Activated T-helper 1 cell treated with anti-CD3 and anti-CD28 coated beads, Interleukin-2, amount 50 U/mL, for 16 hours (primary cell): Measurements from ENCODE around the gene CCDC74B.
A peak's percentile ranks its signal among the peaks of the same experiment; 100 is the strongest.
"Not testable (repeated sequence)": the region's sequence is repeated elsewhere in the genome, so short reads cannot be mapped to it uniquely, and the experiment has no call there.

Experiments used
- DNase-seq, 2 donors: peaks; one replicate each; pipeline ENCODE4 v3.0.0-alpha.2; 2020; ENCODE audit warnings: low read depth in 1 of 2, low spot score in 1 of 2

Gene CCDC74B

GRCh38 chr2:130145006-130145414 is at the start of gene CCDC74B:
TSS of gene CCDC74B (minus strand) at chr2:130145112. CDS start at chr2:130144996, 116 bp downstream.
- DNase-seq, result peak; percentile 14 to 20

- not testable (repeated sequence) for DNase-seq
Measured at GRCh38 chr2:130193824-130194223, 48.9 kb upstream of the CCDC74B start.

DNA sequence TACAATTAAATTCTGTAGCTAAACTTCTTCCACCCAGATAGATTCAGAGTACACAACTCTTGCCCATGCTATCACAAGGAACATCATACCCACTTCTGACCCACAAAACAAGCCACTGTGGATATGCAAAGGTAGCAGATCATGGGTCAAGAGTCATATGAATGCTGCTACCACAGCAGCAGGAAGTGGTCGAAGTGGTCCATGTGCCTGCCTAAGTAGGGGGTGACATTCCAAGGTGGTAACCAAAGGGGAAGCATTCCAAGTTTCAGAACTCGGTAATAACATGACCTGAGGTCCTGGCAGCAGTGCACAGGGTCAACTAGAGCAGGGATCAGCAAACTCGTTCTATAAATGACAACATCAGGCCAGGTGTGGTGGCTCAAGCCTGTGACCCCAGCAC is 47.5 kb upstream of the CCDC74B start:
- DNase-seq, result not testable (repeated sequence)

- DNase-seq, result not testable (repeated sequence)
Measured at GRCh38 chr2:130191319-130191718, 46.4 kb upstream of the CCDC74B start.

- no peak for DNase-seq
Measured at GRCh38 chr2:130190237-130190636, 45.3 kb upstream of the CCDC74B start.

DNA sequence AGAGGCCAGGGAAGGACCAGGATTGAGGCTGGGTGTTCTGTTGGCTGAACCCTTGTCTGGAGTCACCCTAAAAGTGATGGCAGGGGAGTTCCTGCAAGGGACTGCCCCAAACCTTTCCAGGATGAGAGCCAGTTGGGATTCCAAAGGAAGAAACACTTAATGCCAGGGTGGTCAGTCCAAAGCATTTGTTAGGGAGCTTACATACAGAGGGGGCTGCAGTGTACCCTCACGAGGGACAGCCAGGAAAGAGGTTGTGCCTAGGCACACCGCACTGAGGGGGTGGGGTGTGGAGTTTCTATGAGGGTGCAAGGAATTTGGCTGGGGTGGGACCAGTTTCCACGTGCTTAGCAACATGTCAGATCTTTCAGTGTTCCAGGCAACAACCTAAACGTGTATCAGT is 44.0 kb upstream of the CCDC74B start:
- DNase-seq, result not testable (repeated sequence)

DNA sequence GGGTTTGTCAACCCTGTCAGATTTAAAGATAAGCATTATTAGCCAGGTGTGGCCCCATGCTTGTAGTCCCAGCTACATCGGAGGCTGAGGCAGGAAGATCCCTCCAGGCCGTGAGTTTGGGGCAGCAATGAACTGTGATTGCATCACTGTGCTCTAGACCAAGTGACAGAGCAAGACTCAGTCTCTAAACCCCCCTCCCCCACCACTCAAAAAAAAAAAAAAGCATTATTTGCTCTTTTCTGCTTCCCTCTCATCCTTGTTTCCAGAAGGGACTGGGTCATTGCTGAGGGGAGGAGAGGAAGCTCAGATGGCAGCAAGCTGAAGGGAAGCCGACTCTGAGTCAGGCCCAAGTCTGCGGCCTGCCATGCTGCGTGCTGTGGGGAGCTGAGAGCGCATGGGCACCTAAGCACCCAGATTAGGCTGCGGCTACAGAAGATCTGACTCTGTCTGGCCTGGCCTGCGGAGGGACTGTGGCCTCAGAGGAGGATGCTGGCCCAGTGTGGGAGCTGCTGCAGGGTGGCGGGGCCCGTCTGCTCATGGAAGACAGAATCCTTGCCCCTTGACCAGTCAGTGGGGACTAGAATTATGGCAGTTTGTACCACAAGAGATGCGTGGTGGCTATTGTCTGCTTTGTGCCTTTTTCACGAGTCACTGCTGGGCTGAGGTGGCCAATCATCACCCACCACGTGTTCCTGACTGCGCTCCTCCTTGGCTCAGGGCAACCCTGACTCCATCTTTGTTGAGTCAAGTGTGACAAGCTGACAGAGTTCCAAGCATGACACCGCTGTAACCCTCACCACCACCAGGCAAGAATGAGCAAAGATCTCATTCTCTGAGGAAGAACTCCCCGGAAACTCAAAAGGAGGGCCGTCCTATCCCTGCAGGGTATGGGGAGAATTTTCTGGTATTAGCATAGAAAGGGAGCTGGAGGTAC is 43.2 kb upstream of the CCDC74B start:
- not testable (repeated sequence) for DNase-seq

DNA sequence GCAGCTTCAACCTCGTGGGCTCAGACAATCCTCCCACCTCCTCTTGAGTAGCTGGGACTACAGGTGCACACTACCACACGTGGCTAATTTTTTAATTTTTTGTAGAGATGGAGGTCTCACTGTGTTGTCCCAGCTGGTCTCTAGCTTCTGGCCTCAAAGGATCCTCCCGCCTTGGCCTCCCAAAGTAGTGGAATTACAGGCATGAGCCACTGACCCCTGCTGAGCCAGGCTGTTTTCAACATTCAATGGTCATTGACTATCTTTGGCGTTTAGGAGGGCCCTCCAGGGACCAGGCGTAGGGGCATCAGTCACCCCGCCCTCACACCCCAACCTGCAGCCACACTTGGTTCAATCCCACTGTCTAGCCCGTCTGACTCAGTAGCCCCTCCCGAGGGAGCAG is 42.4 kb upstream of the CCDC74B start:
- DNase-seq, result no peak

DNA sequence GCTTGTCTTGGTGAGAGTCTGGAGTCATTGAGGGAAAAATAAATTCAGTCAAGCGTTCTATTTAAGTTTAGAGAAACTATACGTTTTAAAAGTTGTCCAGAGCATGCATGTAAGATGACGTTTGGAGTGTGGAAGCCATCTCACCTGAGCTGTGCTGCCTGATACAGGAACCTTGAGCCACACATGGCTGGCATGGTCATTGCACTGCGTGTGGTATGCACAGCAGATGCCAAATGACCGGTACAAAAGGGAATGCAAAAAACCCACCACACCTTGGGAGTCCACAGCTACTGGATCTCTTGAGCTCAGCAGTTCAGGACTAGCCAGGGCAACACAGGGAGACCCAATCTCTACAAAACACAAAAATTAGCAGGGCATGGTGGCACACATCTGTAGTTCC is 41.5 kb upstream of the CCDC74B start:
- DNase-seq, result no peak

DNA sequence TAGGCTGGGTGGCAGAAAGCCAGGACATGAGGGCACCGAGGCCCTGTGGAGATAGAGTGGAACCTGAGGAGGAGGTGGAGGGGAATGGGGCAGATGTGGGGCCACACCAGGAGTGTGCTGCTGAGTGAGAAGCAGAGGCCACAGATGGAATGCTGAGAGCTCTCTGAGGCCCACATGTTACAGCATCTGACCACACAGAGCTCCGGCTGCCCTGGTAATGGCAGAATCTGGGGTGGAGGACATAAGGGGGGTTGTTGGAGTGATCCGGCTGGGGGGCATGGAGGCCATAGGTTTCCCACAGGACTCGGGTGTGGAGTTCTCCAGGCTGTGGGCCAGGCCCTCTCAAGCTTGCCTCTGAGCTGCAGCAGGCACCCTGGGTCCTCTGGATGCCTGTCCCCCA is 41.0 kb upstream of the CCDC74B start:
- DNase-seq, result no peak

GRCh38 chr2:130185436-130185835 is 40.5 kb upstream of the CCDC74B start:
- no peak for DNase-seq

GRCh38 chr2:130183512-130184373 is 38.8 kb upstream of the CCDC74B start:
- DNase-seq, result no peak

GRCh38 chr2:130182826-130183511 is 38.1 kb upstream of the CCDC74B start:
- not testable (repeated sequence) for DNase-seq

- DNase-seq, result peak; percentile 84 to 89
Measured at GRCh38 chr2:130181880-130182682, 37.2 kb upstream of the CCDC74B start, which contains the start of gene MZT2B. TSS of gene MZT2B (plus strand) at chr2:130182262. CDS start at chr2:130182283, 21 bp downstream.

- peak; percentile 97 to 98 for DNase-seq
Measured at GRCh38 chr2:130181325-130181879, 36.5 kb upstream of the CCDC74B start, which contains the start of gene SMPD4. TSS of gene SMPD4 (minus strand) at chr2:130181602. CDS start at chr2:130176592, 5,010 bp downstream.

DNA sequence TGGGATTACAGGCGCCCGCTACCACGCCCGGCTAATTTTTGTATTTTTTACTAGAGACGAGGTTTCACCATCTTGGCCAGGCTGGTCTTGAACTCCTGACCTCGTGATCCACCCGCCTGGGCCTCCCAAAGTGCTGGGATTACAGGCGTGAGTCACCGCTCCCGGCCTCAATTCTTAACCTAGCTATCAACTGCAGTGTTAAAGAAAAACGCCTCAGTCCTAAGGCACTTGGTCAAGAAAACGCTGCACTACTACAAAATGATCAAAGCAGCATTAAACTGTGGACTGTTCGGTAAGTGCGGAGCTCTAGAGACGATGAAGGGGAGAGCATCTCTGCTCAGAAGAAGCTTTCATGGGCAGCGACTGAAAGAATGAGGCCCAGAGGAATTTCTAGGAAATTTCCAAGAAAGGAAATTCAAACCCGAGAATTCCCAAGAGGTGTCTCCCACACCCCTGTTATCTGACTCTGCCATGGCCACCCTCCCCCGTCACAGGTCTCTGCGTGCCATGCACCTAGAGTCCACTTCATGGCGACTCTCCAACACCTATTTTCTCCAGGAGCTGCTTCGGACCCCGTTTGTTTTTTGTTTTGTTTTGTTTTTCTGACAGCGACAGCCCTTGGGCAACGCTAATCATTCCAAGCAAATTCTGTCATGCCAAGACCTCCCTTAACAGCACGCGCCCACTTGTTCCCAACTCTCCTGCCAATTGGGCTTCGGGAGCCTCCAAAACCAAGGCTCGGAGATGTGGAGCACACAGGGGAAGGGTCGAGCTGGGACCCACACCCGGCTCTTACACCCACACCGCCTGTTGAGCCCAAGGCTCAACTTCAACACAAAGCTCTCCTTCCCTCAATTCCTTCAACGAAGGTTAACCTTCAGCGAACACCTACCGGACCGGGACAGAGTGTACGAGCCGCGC is 35.8 kb upstream of the CCDC74B start:
- DNase-seq, result not testable (repeated sequence)

GRCh38 chr2:130174866-130175265 is 30.0 kb upstream of the CCDC74B start:
- DNase-seq, result not testable (repeated sequence)

DNA sequence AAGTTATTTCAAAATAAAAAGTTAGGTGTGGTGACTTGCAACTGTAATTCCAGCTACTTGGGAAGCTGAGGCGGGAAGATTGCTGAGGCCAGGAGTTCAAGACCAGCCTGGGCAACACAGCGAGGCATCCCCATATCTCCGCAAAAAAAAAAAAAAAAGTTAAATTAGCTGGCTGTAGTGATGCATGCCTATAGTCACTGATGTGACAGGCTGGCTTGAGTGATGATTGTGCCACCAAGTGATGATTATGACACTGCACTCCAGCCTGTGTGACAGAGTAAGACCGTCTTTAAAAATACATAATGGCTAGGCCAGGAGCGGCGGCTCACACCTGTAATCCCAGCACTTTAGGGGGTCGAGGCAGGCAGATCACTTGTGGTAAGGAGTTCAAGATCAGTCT is 25.0 kb upstream of the CCDC74B start:
- DNase-seq, result no peak

- not testable (repeated sequence) for DNase-seq
Measured at GRCh38 chr2:130169163-130169562, 24.3 kb upstream of the CCDC74B start.
